NCI-H1930 (cell line): Measurements from ENCODE around the gene FOXP3.

Source experiments
- DNase-seq, 2 experiments: peaks; one replicate each; lab custom pipeline; 2025; lab: John Stamatoyannopoulos, UW

FOXP3 gene

DNA sequence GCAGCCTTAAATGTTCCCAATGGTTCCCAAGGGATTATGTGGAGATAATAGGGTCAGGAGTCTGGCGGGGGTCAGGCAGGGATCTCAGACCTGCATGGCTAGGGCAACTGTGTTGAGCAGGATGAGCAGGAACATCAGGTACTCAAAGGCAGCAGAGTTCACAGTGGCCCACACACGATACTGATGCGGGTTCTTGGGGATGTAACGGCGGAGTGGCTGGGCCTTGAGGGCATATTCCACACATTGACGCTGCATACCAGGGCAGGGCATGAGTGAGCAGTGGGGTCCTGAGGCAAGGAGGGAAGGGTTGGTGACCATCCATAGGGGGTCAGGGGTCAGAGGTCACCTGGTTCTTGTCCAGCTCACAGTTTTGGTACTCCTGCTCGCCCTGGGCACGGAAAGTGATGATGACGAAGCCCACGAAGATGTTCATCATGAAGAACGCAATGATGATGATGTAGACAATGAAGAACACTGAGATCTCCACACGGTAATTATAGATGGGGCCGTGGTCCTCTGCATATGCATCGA, 49.4 kb downstream of the FOXP3 start:
- no peak for DNase-seq

DNA sequence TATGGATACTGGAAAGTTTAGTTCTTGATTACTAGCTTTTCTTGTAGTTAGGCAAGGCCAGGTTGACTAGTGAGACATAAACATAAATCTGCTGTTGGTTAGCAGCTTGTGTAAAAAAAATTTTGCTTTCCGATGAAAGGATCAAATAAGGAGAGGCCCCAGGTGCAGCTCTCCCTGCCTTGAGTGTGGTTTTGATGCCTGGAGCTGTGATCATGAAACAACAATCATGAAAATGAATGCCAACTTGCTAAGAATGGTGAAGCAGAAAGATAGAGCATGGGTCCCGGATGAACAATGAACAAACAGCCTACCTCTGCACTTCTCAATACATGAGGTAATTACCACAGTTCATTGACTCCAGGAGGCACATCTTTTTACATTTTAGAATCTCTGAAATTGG, 50.1 kb downstream of the FOXP3 start:
- DNase-seq = no peak

DNA sequence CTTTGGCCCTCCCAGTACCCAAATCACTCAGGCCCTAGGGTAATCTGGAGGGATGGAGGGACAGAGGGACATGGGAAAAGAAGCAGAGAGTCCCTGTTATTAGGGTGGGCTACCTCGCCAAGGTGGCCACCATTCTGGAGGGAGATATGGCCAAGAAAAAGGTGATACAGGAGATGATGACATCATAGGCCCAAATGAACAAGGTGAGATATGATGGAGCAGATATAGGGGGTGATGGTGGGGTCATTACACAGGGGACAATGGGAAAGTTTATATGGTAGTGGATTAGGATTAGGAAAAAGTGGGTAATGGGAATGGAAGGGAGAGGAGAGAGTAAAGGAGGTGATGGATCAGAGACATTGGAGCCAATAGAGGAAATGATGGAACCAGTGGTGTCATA, 51.6 kb downstream of the FOXP3 start:
- DNase-seq = no peak

DNA sequence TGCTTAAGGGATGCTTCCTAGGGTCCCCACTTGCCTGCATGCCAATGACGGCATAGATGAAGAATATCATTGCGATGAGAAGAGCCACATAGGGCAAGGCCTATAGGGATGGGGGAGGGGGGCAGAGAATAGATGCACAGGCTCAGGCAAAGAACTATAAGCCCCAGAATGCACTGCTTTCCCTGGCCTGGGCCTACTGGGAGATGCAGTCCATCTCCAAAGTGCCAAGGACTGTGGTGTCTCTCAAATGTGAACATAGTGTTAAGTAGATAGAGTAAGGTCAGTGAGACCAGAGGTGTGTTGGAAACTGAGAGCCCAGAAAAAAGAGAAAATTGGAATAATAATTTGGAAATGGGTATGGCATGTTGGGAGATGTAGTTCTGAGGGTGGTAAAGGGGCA, 52.3 kb downstream of the FOXP3 start:
- no peak for DNase-seq

DNA sequence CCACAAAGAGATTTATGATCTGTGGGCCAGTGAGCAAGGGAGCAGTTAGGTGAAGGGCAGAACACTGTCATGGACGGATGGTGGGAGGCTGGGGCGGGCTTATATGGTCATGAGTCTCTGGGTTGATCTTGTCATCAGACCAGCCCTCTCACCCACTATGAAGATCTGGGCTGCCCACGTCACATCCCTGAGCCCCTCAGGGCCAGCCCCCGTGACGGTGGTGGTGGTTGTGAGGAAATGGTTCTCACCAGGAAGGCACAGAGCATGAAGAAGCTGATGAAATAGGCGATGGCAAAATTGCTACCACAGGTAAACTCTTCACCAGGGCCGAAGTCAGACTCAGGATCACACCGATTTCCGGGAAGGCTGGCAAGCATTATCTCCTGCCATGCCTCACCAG, 53.4 kb downstream of the FOXP3 start:
- no peak for DNase-seq

DNA sequence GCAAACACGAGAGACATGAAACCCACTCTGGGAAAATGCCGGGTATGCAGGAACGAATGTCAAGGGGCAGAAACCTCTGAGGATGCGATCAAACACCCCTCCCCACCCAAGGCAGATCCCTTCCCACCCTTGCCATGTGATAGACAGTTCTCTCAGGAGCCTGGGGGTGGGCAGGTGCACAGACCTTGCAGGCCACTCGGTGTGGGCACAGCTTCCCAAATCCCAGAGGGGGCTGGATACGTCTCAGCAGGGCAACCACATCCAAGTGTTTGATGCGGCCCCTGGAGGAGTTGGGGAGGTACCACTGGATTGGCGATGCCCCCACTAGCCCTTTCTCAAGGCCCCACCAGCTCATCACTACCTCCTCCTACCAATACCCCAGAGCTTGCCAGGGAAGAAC, 54.1 kb downstream of the FOXP3 start:
- no peak for DNase-seq

DNA sequence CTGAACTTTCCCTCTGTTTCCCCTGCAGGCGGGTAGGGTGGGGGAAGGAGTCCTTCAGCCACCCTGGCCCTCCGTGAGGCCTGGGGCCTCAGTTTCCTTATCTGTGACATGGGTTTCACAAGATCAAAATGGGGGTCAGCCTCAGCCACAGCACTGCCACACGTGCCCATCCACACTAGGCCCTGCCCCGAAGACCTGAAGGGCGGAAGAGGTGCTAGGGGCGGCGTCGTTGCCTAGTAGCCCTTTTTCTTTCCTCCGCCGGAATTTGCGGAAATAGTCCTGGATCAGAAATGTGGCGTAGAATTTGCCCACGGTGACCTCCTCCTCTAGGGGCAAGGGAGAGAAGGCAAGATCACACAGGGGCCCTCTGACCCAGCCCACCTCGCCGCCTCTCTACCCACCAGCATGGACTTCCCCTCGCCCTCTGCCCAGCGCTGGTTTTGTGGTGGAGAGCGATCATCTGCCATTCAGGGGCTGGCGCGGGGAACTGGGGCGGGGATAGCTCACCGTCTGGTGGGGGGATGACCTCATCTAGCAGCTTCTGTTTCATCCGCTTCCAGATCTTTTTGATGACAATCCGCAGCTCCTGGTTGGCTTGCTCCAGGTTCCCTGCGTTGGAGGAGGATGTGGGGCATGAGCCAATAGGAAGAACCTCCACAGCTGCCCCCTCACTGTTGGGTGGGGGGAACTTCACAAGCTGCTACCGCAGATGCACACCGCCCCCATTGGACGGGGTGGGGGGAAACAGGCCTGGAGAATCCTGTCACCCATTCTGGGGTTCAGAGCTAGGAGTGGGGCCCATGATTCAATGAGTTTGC, 54.9 kb downstream of the FOXP3 start:
- DNase-seq = no peak

DNA sequence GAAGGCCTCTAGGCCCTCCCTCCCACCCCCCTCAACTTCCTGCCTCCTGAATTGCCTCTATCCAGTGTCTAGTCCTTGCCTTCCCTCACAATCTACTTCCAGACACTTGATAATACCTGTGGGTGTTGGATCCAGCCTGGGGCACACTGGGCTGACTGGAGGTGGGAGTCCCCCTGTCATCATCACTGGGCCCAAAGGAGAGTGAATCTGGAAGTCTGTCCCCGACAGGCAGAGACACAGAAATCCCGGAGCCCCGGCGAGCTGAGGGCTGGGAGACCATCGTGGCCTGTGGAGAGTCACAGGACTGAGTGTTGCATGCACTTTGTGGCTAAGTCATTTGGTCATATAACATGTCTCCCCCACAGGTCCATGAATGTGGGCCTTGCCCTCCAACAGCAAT, 56.1 kb downstream of the FOXP3 start:
- DNase-seq = no peak

DNA sequence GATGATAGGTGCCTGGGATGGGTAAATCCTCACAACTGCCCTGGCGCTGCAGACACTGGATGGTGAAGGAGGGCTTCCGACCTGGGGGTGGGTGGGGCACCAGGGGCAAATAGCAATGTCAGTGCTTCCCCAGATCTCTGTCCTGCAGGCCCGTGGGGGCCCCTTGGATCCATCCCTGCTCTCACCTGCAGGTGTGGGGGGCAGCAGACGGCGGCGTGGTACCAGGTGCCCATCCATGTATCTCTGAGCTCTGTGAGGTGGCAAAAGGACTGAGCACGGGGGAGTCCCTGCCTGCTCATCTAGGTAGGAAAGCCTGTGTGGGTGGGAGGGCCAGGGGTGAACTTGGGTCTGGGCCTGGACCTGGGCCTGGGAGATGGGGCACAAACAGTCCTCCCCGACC, 58.0 kb downstream of the FOXP3 start:
- no peak for DNase-seq

DNA sequence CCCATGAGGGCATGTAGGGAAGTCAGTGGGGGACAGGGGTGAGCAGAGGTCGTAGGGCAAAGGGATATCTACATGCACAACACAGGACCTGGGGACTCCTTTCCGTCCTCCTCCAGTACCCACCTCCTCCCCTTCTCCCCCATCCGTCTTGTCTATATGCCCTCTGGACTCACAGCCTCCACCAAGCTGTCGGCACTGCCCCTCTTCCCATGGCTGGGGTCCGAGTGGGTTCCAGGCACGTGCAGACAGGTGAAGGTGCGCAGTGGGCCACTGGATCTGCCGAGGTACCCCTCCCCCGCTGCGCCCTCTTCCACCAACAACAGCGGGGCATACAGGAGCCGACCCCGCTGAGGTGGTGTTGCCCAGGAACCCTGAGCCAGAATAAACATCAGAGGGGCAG, 59.1 kb downstream of the FOXP3 start:
- DNase-seq = no peak

DNA sequence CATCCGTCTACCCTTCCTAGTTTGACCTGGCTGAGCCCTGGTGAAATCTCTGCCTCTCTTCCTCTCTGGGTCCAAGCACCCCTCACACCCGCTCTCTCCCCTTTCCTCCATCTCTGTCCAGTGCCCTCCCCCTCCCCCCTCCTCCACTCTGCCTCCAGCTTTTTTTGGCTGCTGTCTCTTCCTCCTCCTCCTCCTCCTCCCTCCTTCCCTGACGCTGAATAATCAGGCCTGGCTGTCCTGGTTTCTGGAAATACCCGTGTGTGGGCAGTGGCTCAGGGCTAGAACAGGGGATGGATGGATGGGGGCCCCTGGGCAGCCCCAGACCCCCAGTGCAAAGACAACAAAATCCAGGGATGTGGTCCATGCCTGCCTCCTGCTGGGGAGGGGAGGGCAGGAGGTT, 59.8 kb downstream of the FOXP3 start:
- DNase-seq = no peak

DNA sequence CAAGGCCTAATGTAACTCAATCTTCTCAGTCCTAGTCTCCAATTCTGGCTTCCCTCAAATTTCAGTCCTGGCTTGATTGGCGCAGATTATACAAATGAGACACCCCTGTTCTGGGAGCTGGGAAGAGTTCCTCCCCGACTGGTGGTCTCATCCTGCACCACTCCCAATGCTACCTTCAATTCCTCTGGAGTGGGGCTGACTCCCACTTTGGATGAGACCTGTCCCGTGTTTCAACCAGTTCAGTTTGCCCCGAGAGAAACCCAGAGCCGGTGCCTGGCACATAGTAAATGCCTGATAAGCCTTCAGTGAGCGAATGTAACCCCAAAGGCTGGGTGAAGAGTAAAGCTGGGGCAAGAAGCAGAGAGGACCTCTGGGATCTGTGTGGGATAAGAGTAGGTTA, 60.5 kb downstream of the FOXP3 start:
- no peak for DNase-seq

DNA sequence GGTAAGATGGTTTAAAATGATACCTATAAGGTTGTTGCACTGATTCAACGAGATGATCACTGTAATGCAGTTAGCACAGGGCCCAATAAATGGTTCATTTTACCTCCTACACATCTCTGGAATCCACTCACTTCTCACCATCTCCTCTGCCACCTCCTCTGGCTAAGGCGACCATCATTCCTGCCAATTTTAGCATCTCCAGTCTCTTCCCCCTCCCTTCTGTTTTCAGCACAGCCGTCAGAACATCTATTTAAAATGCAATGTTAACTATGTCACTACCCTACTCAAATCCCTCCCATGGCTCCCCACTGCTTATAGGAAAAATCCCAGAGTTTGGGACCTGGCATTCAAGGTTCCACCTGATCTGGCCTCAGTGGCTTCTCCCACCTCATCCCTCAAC, 61.0 kb downstream of the FOXP3 start:
- DNase-seq = no peak

DNA sequence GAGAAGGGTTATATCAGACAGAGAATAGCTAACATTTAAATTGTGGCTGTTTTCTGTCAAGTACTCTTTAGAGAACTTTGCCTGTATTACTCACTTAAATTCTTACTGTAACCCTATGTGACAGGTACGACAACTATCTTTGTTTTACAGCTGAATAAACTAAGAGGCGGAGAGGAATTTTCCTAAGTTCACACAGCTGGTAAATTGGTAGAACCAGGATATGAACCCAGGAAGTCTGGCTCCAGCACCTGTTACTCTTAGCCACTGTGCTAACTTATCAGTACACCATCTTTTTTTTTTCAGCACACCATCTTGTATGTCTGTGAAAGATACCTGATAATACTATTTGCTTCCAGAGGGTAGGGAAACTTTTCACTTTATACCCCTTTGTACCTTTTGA, 62.5 kb downstream of the FOXP3 start:
- no peak for DNase-seq
